Measurements from ENCODE around the gene TUBGCP2.

Gene TUBGCP2

GRCh38 chr10:133307776-133308420 lies 774 bp downstream of the TUBGCP2 start:
- H3K4me3 ChIP-seq (ENCODE audit: low read depth, low read length), result peak overlapping the region; percentile 80
- peak; percentile 84 for TF ChIP-seq CTCF (IDR thresholded peaks at IDR 0.05; ENCODE audit: low read depth, low read length, missing control alignments)
- DNase-seq (ENCODE audit: low read depth), result peak; percentile 68

GRCh38 chr10:133306941-133307379 lies 1.7 kb downstream of the TUBGCP2 start:
- DNase-seq (ENCODE audit: low read depth), result no peak
- no peak for TF ChIP-seq CTCF (IDR thresholded peaks at IDR 0.05; ENCODE audit: low read depth, low read length, missing control alignments)
- no peak overlapping the region for H3K4me3 ChIP-seq (ENCODE audit: low read depth, low read length)

- H3K4me3 ChIP-seq (ENCODE audit: low read depth, low read length), result no peak overlapping the region
- TF ChIP-seq CTCF (IDR thresholded peaks at IDR 0.05; ENCODE audit: low read depth, low read length, missing control alignments), result no peak
These were observed 2.6 kb downstream of the TUBGCP2 start for GRCh38 chr10:133306097-133306476.

GRCh38 chr10:133303206-133303605 lies 5.5 kb downstream of the TUBGCP2 start:
- no peak for DNase-seq (ENCODE audit: low read depth)
- TF ChIP-seq CTCF (IDR thresholded peaks at IDR 0.05; ENCODE audit: low read depth, low read length, missing control alignments), result no peak
- no peak overlapping the region for H3K4me3 ChIP-seq (ENCODE audit: low read depth, low read length)

More at GRCh38 chr10:133306097-133306476, 2.6 kb downstream of the TUBGCP2 start:
- DNase-seq (ENCODE audit: low read depth), result no peak

- no peak for DNase-seq (ENCODE audit: low read depth)
- H3K4me3 ChIP-seq (ENCODE audit: low read depth, low read length), result no peak overlapping the region
- no peak for TF ChIP-seq CTCF (IDR thresholded peaks at IDR 0.05; ENCODE audit: low read depth, low read length, missing control alignments)
These were observed 6.4 kb downstream of the TUBGCP2 start for GRCh38 chr10:133302230-133302629.

GRCh38 chr10:133299738-133300137 lies 8.9 kb downstream of the TUBGCP2 start:
- no peak overlapping the region for H3K4me3 ChIP-seq (ENCODE audit: low read depth, low read length)
- no peak for DNase-seq (ENCODE audit: low read depth)
- TF ChIP-seq CTCF (IDR thresholded peaks at IDR 0.05; ENCODE audit: low read depth, low read length, missing control alignments), result no peak

- H3K4me3 ChIP-seq (ENCODE audit: low read depth, low read length), result no peak overlapping the region
- TF ChIP-seq CTCF (IDR thresholded peaks at IDR 0.05; ENCODE audit: low read depth, low read length, missing control alignments), result no peak
- no peak for DNase-seq (ENCODE audit: low read depth)
These were observed 9.4 kb downstream of the TUBGCP2 start for GRCh38 chr10:133299224-133299623.
